Neural cell (in vitro differentiated cells): ENCODE data around the gene MED1. TPM values are rescaled to one million over a fixed set of nuclear protein-coding genes. Genes with fewer than 3 reads are reported as not detected.

Experiments
- H2AFZ ChIP-seq: fragments of 200-600, 300-800 bp; sonication (generic), shearing (Covaris generic); 2 replicates; pipeline ENCODE4 v1.6.0; 2014; ENCODE audit warnings: low read depth, mild to moderate bottlenecking, antibody characterized with exemption, low read length, moderate library complexity
- H3F3A ChIP-seq: fragments of 200-600 bp; shearing (Covaris generic); 2 replicates; pipeline ENCODE4 v1.6.1; 2016; ENCODE audit warnings: mild to moderate bottlenecking, moderate library complexity, mixed read lengths, antibody characterized with exemption, low read length; ENCODE audit not compliant: insufficient read depth, poor library complexity, severe bottlenecking
- H3K27ac ChIP-seq: fragments of 200-600, 300-800 bp; sonication (generic), shearing (Covaris generic); 2 replicates; pipeline ENCODE4 v1.5.1; 2014; ENCODE audit warnings: mild to moderate bottlenecking, low read length, moderate library complexity
- H3K27me3 ChIP-seq: fragments of 300-800, 200-600 bp; sonication (generic), shearing (Covaris generic); 2 replicates; pipeline ENCODE4 v1.6.0; 2014; ENCODE audit warnings: mild to moderate bottlenecking, low read depth, low read length, moderate library complexity; ENCODE audit not compliant: insufficient read depth
- H3K36me3 ChIP-seq: fragments of 300-800, 200-600 bp; sonication (generic), shearing (Covaris generic); 2 replicates; pipeline ENCODE4 v1.5.1; 2014; ENCODE audit warnings: mild to moderate bottlenecking, antibody characterized with exemption, low read length, moderate library complexity; ENCODE audit not compliant: insufficient read depth
- H3K4me2 ChIP-seq: fragments of 300-800, 200-600 bp; sonication (generic), shearing (Covaris generic); 2 replicates; pipeline ENCODE4 v1.6.0; 2014; ENCODE audit warnings: mild to moderate bottlenecking, low read length
- H3K4me3 ChIP-seq: fragments of 300-800, 200-600 bp; sonication (generic), shearing (Covaris generic); 2 replicates; pipeline ENCODE4 v1.5.1; 2014; ENCODE audit warnings: mild to moderate bottlenecking, low read length, moderate library complexity
- H3K79me2 ChIP-seq: fragments of 200-600 bp; shearing (Covaris generic); replicated peaks from 2 replicates; pipeline ENCODE4 v1.6.0; 2014; ENCODE audit warnings: mild to moderate bottlenecking, low read length, moderate library complexity; ENCODE audit not compliant: insufficient read depth
- H3K9ac ChIP-seq: fragments of 300-800, 200-600 bp; sonication (generic), shearing (Covaris generic); 2 replicates; pipeline ENCODE4 v1.6.1; 2016; ENCODE audit warnings: mild to moderate bottlenecking, low read length, mixed read lengths
- H3K9me2 ChIP-seq: fragments of 200-600 bp; shearing (Covaris generic); 2 replicates; pipeline ENCODE4 v1.6.1; 2016; ENCODE audit warnings: mild to moderate bottlenecking, low read length, mixed read lengths; ENCODE audit not compliant: insufficient read depth
- H3K9me3 ChIP-seq: fragments of 200-600, 300-800 bp; sonication (generic), shearing (Covaris generic); 2 replicates; pipeline ENCODE4 v1.6.1; 2016; ENCODE audit warnings: mild to moderate bottlenecking, mixed run types, low read length, moderate library complexity, mixed read lengths
- H4K20me1 ChIP-seq: fragments of 200-600 bp; shearing (Covaris generic); 2 replicates; pipeline ENCODE4 v1.6.1; 2016; ENCODE audit warnings: mild to moderate bottlenecking, mixed run types; ENCODE audit not compliant: insufficient read depth
- CTCF ChIP-seq: fragments of 450-650 bp; IDR thresholded peaks from 2 replicates; pipeline ENCODE4 v1.5.1; 2014; ENCODE audit warnings: antibody characterized with exemption, mild to moderate bottlenecking, moderate library complexity; ENCODE audit not compliant: poor library complexity, severe bottlenecking
- EP300 ChIP-seq: fragments of 450-650 bp; conservative IDR thresholded peaks from 2 replicates; pipeline ENCODE4 v1.6.1; 2014; ENCODE audit warnings: antibody characterized with exemption, mild to moderate bottlenecking, moderate library complexity; ENCODE audit not compliant: poor library complexity, severe bottlenecking
- EZH2 ChIP-seq: fragments of 200-600, 300-800 bp; shearing (Covaris generic), sonication (generic); IDR thresholded peaks from 2 replicates; pipeline ENCODE4 v1.6.1; 2014; ENCODE audit warnings: antibody characterized with exemption, low read length, borderline replicate concordance, mild to moderate bottlenecking; ENCODE audit not compliant: insufficient read depth, poor library complexity, severe bottlenecking
- MXI1 ChIP-seq: fragments of 450-650 bp; conservative IDR thresholded peaks from 2 replicates; pipeline ENCODE4 v1.6.1; 2014; ENCODE audit warnings: antibody characterized with exemption, mild to moderate bottlenecking; ENCODE audit not compliant: poor library complexity, severe bottlenecking
- POLR2AphosphoS5 ChIP-seq: IDR thresholded peaks from 2 replicates; pipeline ENCODE4 v1.6.1; 2012
- RAD21 ChIP-seq: fragments of 450-650 bp; conservative IDR thresholded peaks from 2 replicates; pipeline ENCODE4 v1.6.1; 2014; ENCODE audit warnings: antibody characterized with exemption, mild to moderate bottlenecking, moderate library complexity
- SMC3 ChIP-seq: fragments of 450-650 bp; conservative IDR thresholded peaks from 2 replicates; pipeline ENCODE4 v1.6.1; 2014; ENCODE audit warnings: antibody characterized with exemption, mild to moderate bottlenecking, moderate library complexity; ENCODE audit not compliant: poor library complexity
- TAF1 ChIP-seq: IDR thresholded peaks from 2 replicates; pipeline ENCODE4 v1.6.1; 2012; ENCODE audit warnings: low read depth
- polyA plus RNA-seq: library from polyadenylated mRNA; depleted of rRNA; stranded (reverse); fragments of >200 nt; gene quantifications from 2 replicates; pipeline ENCODE4 v1.2.3, GENCODE V29; 2014
- TF ChIP-seq, protein P1 (sequence below): IDR thresholded peaks from 2 replicates; pipeline ENCODE4 v1.6.1; 2012; ENCODE audit warnings: borderline replicate concordance

The MED1 gene
- polyA plus RNA-seq, 1 donor from 2014 or later, result 18.7 TPM

- Histone ChIP-seq H3K79me2 (peaks cover 58% of the 10 kb centered on the region), H3K27me3 (no peaks in the 10 kb centered on the region), H3K4me3 (peak overlapping the region; percentile 99), H3K9ac (no peak overlapping the region), H3K9me2 (no peaks in the 10 kb centered on the region), H2AFZ (no peak overlapping the region), H3K4me2 (peak overlapping the region; percentile 66), H3K9me3 (no peaks in the 10 kb centered on the region), H4K20me1 (no peaks in the 10 kb centered on the region), H3K36me3 (no peaks in the 10 kb centered on the region), H3K27ac (no peak overlapping the region), H3F3A (no peaks in the 10 kb centered on the region)
- no peak for TF ChIP-seq MXI1
- no peak for TF ChIP-seq SMC3
- TF ChIP-seq TAF1, result no peak
- TF ChIP-seq RAD21, result no peak
- TF ChIP-seq, protein P1, sequence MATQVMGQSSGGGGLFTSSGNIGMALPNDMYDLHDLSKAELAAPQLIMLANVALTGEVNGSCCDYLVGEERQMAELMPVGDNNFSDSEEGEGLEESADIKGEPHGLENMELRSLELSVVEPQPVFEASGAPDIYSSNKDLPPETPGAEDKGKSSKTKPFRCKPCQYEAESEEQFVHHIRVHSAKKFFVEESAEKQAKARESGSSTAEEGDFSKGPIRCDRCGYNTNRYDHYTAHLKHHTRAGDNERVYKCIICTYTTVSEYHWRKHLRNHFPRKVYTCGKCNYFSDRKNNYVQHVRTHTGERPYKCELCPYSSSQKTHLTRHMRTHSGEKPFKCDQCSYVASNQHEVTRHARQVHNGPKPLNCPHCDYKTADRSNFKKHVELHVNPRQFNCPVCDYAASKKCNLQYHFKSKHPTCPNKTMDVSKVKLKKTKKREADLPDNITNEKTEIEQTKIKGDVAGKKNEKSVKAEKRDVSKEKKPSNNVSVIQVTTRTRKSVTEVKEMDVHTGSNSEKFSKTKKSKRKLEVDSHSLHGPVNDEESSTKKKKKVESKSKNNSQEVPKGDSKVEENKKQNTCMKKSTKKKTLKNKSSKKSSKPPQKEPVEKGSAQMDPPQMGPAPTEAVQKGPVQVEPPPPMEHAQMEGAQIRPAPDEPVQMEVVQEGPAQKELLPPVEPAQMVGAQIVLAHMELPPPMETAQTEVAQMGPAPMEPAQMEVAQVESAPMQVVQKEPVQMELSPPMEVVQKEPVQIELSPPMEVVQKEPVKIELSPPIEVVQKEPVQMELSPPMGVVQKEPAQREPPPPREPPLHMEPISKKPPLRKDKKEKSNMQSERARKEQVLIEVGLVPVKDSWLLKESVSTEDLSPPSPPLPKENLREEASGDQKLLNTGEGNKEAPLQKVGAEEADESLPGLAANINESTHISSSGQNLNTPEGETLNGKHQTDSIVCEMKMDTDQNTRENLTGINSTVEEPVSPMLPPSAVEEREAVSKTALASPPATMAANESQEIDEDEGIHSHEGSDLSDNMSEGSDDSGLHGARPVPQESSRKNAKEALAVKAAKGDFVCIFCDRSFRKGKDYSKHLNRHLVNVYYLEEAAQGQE, result no peak
- no peak for TF ChIP-seq POLR2AphosphoS5
- no peak for TF ChIP-seq EZH2
- TF ChIP-seq EP300, result no peak
- no peak for TF ChIP-seq CTCF
Measured at GRCh38 chr17:39399791-39400190, 51.3 kb downstream of the MED1 start.

DNA sequence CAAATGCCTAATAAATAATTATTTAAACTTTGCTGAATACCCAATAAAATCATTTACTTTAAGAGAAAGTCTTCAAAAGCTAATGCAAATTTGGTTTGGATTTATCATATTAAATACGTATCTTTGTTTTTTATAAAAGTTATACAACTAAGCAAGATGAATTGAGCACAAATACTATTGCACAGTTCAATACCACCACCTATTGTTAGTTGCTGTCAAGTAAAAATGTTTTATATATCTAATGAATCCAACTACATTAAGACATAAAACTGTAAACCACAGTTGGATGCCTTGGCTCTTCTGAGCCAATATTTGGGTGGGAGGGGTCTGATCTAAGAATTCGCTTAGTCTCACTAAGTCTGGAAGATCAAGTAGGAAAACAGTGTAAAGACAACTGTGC is 57.3 kb downstream of the MED1 start:
- Histone ChIP-seq H3K9me3 (no peaks in the 10 kb centered on the region), H3K4me2 (no peak overlapping the region), H3K79me2 (peaks cover 72% of the 10 kb centered on the region), H4K20me1 (no peaks in the 10 kb centered on the region), H3K9ac (no peak overlapping the region), H3K27ac (no peak overlapping the region), H3K36me3 (no peaks in the 10 kb centered on the region), H2AFZ (no peak overlapping the region), H3F3A (no peaks in the 10 kb centered on the region), H3K9me2 (no peaks in the 10 kb centered on the region), H3K27me3 (no peaks in the 10 kb centered on the region), H3K4me3 (no peak overlapping the region)
- TF ChIP-seq RAD21 (no peak), CTCF (no peak), EP300 (no peak), TAF1 (no peak), MXI1 (no peak), SMC3 (no peak), EZH2 (no peak), POLR2AphosphoS5 (no peak)
- TF ChIP-seq, protein P1, result no peak
